Endodermal cell (in vitro differentiated cells): ENCODE results near the gene ZNF146. TPM values are rescaled to one million over a fixed set of nuclear protein-coding genes. Genes with fewer than 3 reads are reported as not detected.

Experiments used
- DNase-seq: peaks from one replicate; pipeline ENCODE4 v3.0.0-alpha.2; 2017
- H3K27ac ChIP-seq: 2 replicates; pipeline ENCODE4 v1.5.1; 2013; ENCODE audit warnings: mild to moderate bottlenecking, low read depth, low read length, moderate library complexity
- H3K27me3 ChIP-seq: 2 replicates; pipeline ENCODE4 v1.6.1; 2013; ENCODE audit warnings: mild to moderate bottlenecking, low read length, moderate library complexity; ENCODE audit not compliant: insufficient read depth, control insufficient read depth, poor library complexity, severe bottlenecking
- H3K36me3 ChIP-seq: 2 replicates; pipeline ENCODE4 v1.7.0; 2013; ENCODE audit warnings: mild to moderate bottlenecking, low read length, moderate library complexity; ENCODE audit not compliant: control insufficient read depth, insufficient read depth
- H3K4me1 ChIP-seq: one replicate; pipeline ENCODE4 v1.7.0; 2013; ENCODE audit warnings: low read length; ENCODE audit not compliant: control insufficient read depth, insufficient read depth
- H3K4me3 ChIP-seq: 2 replicates; pipeline ENCODE4 v1.5.1; 2013; ENCODE audit warnings: mild to moderate bottlenecking, low read length, moderate library complexity
- H3K9ac ChIP-seq: 2 replicates; pipeline ENCODE4 v1.6.1; 2013; ENCODE audit warnings: mild to moderate bottlenecking, low read length, moderate library complexity; ENCODE audit not compliant: poor library complexity, severe bottlenecking; ENCODE audit errors: extremely low read depth
- H3K9me3 ChIP-seq: 2 replicates; pipeline ENCODE4 v1.6.1; 2013; ENCODE audit warnings: mild to moderate bottlenecking, low read length, moderate library complexity; ENCODE audit not compliant: control insufficient read depth
- H3K27ac Mint-ChIP-seq: 2 replicates; pipeline ENCODE4 v1.8.0; 2020; ENCODE audit warnings: mixed read lengths
- H3K27me3 Mint-ChIP-seq: 2 replicates; pipeline ENCODE4 v1.8.0; 2021; ENCODE audit warnings: mild to moderate bottlenecking, mixed read lengths; ENCODE audit not compliant: insufficient read depth
- H3K36me3 Mint-ChIP-seq: 2 replicates; pipeline ENCODE4 v1.8.0; 2020; ENCODE audit warnings: low read depth, mixed read lengths
- H3K4me1 Mint-ChIP-seq: 2 replicates; pipeline ENCODE4 v1.8.0; 2020; ENCODE audit warnings: mixed read lengths
- H3K4me3 Mint-ChIP-seq: 2 replicates; pipeline ENCODE4 v1.8.0; 2020; ENCODE audit warnings: mild to moderate bottlenecking, moderate library complexity, mixed read lengths
- H3K9me3 Mint-ChIP-seq: 2 replicates; pipeline ENCODE4 v1.8.0; 2020; ENCODE audit warnings: mild to moderate bottlenecking, mixed read lengths
- CTCF ChIP-seq: fragments of 200-600 bp; sonication (generic); conservative IDR thresholded peaks from 2 replicates; pipeline ENCODE4 v1.5.0; 2021; ENCODE audit warnings: antibody characterized with exemption, mild to moderate bottlenecking
- WGBS, 2 experiments: methylation state at CpG; one replicate each; pipeline versions ENCODE4 v1.1.5 to v1.1.7; 2013; ENCODE audit warnings: missing lambda C conversion rate in 2 of 2, mixed read lengths in 1 of 2; ENCODE audit not compliant: insufficient coverage in 1 of 2, insufficient read length in 1 of 2; 5-methylcytosine and 5-hydroxymethylcytosine counted together
- total RNA-seq, 2 donors: library from RNA; stranded (reverse); fragmentation: NEBNext Ultra II Directional in 1 of 2; extraction: Animal tissue kit (Norgen Biotek cat#: 25700) in 1 of 2; gene quantifications; 2 replicates in 1 of 2; 3 replicates in 1 of 2; pipeline ENCODE4 v1.2.1, GENCODE V29; 2021

Gene ZNF146
- total RNA-seq, 2 donors from 2014 or later: 105 to 128 TPM

GRCh38 chr19:36236946-36237310 is 22.0 kb downstream of the ZNF146 start:
- no peak for TF ChIP-seq CTCF
- DNase-seq: peak; percentile 0
- no peak overlapping the region for H3K27ac ChIP-seq
- Mint-ChIP-seq H3K36me3 (peaks cover 71% of the 10 kb centered on the region), H3K4me1 (peaks cover 18% of the 10 kb centered on the region), H3K9me3 (peaks cover 14% of the 10 kb centered on the region), H3K27me3 (no peaks in the 10 kb centered on the region), H3K4me3 (no peak overlapping the region), H3K27ac (no peak overlapping the region)
- H3K9ac ChIP-seq: no peak overlapping the region
- peaks cover 80% of the 10 kb centered on the region for H3K36me3 ChIP-seq
- peaks cover 3% of the 10 kb centered on the region for H3K4me1 ChIP-seq
- H3K4me3 ChIP-seq: no peak overlapping the region
- WGBS, 2 experiments: 92 to 100% methylated on average over 2 to 3 of the region's 3 CpGs
- no peaks in the 10 kb centered on the region for H3K27me3 ChIP-seq
- H3K9me3 ChIP-seq: peaks cover 40% of the 10 kb centered on the region

- Mint-ChIP-seq H3K9me3 (no peaks in the 10 kb centered on the region), H3K27me3 (peaks cover 13% of the 10 kb centered on the region), H3K4me1 (peaks cover 22% of the 10 kb centered on the region), H3K4me3 (no peak overlapping the region), H3K27ac (no peak overlapping the region), H3K36me3 (peaks cover 6% of the 10 kb centered on the region)
- no peak for TF ChIP-seq CTCF
- no peaks in the 10 kb centered on the region for H3K4me1 ChIP-seq
- H3K27me3 ChIP-seq: no peaks in the 10 kb centered on the region
- H3K9me3 ChIP-seq: no peaks in the 10 kb centered on the region
- WGBS, 2 experiments: 89 to 94% methylated on average over 8 to 11 of the region's 11 CpGs
- no peak overlapping the region for H3K27ac ChIP-seq
- DNase-seq: peak; percentile 62
- H3K4me3 ChIP-seq: no peak overlapping the region
- H3K36me3 ChIP-seq: peaks cover 11% of the 10 kb centered on the region
- H3K9ac ChIP-seq: no peak overlapping the region
These were observed 29.2 kb downstream of the ZNF146 start for GRCh38 chr19:36244066-36244465.

- H3K4me1 ChIP-seq: no peaks in the 10 kb centered on the region
- peak; percentile 95 for DNase-seq
- Mint-ChIP-seq H3K27me3 (peaks cover 13% of the 10 kb centered on the region), H3K4me1 (peaks cover 22% of the 10 kb centered on the region), H3K9me3 (no peaks in the 10 kb centered on the region), H3K27ac (peak overlapping the region; percentile 75), H3K4me3 (peak overlapping the region; percentile 62), H3K36me3 (peaks cover 2% of the 10 kb centered on the region)
- H3K27ac ChIP-seq: no peak overlapping the region
- H3K4me3 ChIP-seq: peak overlapping the region; percentile 78
- H3K36me3 ChIP-seq: no peaks in the 10 kb centered on the region
- H3K27me3 ChIP-seq: no peaks in the 10 kb centered on the region
- peak; percentile 63 for TF ChIP-seq CTCF
- no peaks in the 10 kb centered on the region for H3K9me3 ChIP-seq
- H3K9ac ChIP-seq: no peak overlapping the region
- WGBS, 2 experiments: 63 to 64% methylated on average over 51 to 63 of the region's 63 CpGs
These were observed 30.5 kb downstream of the ZNF146 start for GRCh38 chr19:36245210-36246005.
